ENCODE results near the gene GPATCH8.
"Not testable (repeated sequence)": the region's sequence is repeated elsewhere in the genome, so short reads cannot be mapped to it uniquely, and the experiment has no call there.

The GPATCH8 gene

GRCh38 chr17:44503147-44504029 is at the start of gene GPATCH8:
Gene GPATCH8, minus strand, starts transcription at chr17:44503406. Its CDS starts 36 bp downstream, at chr17:44503370.
- peak; percentile 97 for DNase-seq (ENCODE audit: low spot score)

GRCh38 chr17:44552361-44552760 is 49.2 kb upstream of the GPATCH8 start:
- DNase-seq (ENCODE audit: low spot score) = peak; percentile 52

- DNase-seq (ENCODE audit: low spot score) = no peak
These were observed 46.5 kb upstream of the GPATCH8 start for GRCh38 chr17:44549686-44550085.

- DNase-seq (ENCODE audit: low spot score) = no peak
These were observed 45.4 kb upstream of the GPATCH8 start for GRCh38 chr17:44548376-44549230.

GRCh38 chr17:44547625-44548267 is 44.5 kb upstream of the GPATCH8 start:
- no peak for DNase-seq (ENCODE audit: low spot score)

- DNase-seq (ENCODE audit: low spot score) = no peak
These were observed 43.7 kb upstream of the GPATCH8 start for GRCh38 chr17:44546671-44547606.

- no peak for DNase-seq (ENCODE audit: low spot score)
These were observed 40.8 kb upstream of the GPATCH8 start for GRCh38 chr17:44543905-44544523.

GRCh38 chr17:44543213-44543904 is 40.2 kb upstream of the GPATCH8 start:
- DNase-seq (ENCODE audit: low spot score) = no peak

- DNase-seq (ENCODE audit: low spot score) = no peak
These were observed 38.8 kb upstream of the GPATCH8 start for GRCh38 chr17:44541884-44542581.

- no peak for DNase-seq (ENCODE audit: low spot score)
These were observed 37.3 kb upstream of the GPATCH8 start for GRCh38 chr17:44540246-44541084.

- DNase-seq (ENCODE audit: low spot score) = no peak
These were observed 36.5 kb upstream of the GPATCH8 start for GRCh38 chr17:44539673-44540072.

- not testable (repeated sequence) for DNase-seq (ENCODE audit: low spot score)
These were observed 34.7 kb upstream of the GPATCH8 start for GRCh38 chr17:44537922-44538321.

- no peak for DNase-seq (ENCODE audit: low spot score)
These were observed 33.1 kb upstream of the GPATCH8 start for GRCh38 chr17:44536090-44536953.

GRCh38 chr17:44533533-44534246 is 30.5 kb upstream of the GPATCH8 start:
- peak; percentile 98 for DNase-seq (ENCODE audit: low spot score)

GRCh38 chr17:44530896-44531418 is 27.8 kb upstream of the GPATCH8 start:
- no peak for DNase-seq (ENCODE audit: low spot score)

GRCh38 chr17:44529864-44530263 is 26.7 kb upstream of the GPATCH8 start:
- DNase-seq (ENCODE audit: low spot score) = no peak

GRCh38 chr17:44527954-44528353 is 24.7 kb upstream of the GPATCH8 start:
- DNase-seq (ENCODE audit: low spot score) = no peak

All from HuH-7 (cell line).